ENCODE data around the gene SYNPR. TPM values are rescaled to one million over a fixed set of nuclear protein-coding genes. Genes with fewer than 3 reads are reported as not detected.

The SYNPR gene
- total RNA-seq = not detected in 2 replicates

GRCh38 chr3:63278171-63279004 is at the start of gene SYNPR:
SYNPR (plus strand) TSS chr3:63278308.

GRCh38 chr3:63652066-63652725 is 374.1 kb downstream of the SYNPR start, which contains the start of gene SNTN:
SNTN (plus strand) TSS chr3:63652675; CDS start chr3:63652688, 13 bp downstream.

